Eye (tissue), 1 donor: ENCODE results near the gene AP1M2.

Experiments
- DNase-seq: peaks from one replicate; pipeline ENCODE4 v3.0.0-alpha.2; 2015

Gene AP1M2

DNA sequence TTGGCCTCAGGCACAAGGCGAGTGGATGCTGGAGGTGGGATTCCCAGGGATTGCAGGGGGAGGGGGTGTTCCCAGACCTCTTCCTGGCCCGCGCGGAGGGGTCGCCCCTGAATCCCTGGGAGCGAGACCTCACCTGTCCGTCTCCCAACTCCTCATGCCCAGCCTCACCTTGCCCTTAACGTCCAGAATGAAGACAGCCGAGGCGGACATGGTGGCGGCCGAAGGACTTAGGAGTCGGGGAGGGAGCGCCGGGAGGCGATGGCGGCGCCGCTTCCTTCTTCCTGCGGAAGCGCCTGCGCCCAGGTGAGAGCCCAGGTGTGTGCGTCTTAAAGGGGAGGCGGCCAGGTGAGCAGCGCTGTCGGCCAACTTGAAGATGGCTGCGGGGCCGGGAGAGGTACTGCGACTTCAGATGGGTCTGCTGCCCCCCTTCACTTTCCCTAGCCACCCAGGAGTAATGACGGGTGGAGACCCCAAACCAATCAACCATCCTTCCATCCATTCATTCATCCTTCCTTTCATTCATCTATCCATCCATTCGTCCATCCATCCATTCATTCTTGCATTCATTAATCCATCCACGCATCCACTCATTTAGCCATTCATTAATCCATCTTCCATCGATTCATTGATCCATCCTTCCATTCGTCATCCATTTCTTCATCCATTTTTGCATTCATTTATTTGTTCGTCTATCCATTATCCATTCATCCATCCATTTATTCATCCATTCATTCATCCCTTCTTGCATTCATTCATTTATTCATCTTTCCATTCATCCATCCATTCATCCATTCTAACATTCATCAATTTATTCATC lies at the start of gene AP1M2:
AP1M2 (minus strand) TSS at position 291 of the 817 bp plus-strand sequence; CDS start at position 210, 81 bp downstream.
- DNase-seq, result no peak

GRCh38 chr19:10636304-10636972 lies 49.3 kb upstream of the AP1M2 start:
- no peak for DNase-seq

- DNase-seq, result no peak
Observed at GRCh38 chr19:10634963-10635362, 47.9 kb upstream of the AP1M2 start.

GRCh38 chr19:10634430-10634829 lies 47.3 kb upstream of the AP1M2 start:
- no peak for DNase-seq

DNA sequence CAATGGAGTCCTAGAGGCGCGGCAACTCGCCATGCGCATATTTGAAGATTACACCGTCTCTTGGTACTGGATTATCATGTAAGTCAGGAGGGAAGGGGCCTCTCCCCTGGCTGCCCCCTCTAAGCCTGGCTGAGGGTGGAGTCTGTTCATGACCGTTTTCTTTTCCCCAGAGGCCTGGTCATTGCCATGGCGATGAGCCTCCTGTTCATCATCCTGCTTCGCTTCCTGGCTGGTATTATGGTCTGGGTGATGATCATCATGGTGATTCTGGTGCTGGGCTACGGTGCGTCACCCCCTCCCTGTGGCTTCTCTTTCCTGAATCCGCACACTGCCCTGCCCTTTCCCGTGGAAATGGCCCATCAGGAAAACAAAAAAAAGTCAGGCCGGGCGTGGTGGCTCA lies 44.8 kb upstream of the AP1M2 start:
- DNase-seq, result no peak

DNA sequence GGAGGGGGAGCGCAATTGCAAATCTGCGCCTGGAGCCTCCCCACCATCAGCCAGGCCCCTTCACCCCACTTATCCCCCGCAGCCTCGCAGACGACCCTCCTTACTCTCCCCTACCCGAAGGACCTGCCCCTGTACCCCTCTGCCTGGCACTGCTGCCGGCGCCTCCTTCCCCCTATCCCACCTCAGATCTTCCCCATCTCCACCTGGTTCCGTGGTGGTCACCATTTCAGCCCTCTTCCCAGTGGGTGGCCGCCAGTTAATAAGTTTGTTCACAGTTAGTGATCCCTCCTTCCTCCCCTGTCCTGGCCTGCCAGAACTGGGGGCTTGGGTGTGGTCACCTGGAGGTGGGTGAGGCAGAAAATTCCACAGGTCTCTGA lies 38.6 kb upstream of the AP1M2 start:
- DNase-seq, result no peak

DNA sequence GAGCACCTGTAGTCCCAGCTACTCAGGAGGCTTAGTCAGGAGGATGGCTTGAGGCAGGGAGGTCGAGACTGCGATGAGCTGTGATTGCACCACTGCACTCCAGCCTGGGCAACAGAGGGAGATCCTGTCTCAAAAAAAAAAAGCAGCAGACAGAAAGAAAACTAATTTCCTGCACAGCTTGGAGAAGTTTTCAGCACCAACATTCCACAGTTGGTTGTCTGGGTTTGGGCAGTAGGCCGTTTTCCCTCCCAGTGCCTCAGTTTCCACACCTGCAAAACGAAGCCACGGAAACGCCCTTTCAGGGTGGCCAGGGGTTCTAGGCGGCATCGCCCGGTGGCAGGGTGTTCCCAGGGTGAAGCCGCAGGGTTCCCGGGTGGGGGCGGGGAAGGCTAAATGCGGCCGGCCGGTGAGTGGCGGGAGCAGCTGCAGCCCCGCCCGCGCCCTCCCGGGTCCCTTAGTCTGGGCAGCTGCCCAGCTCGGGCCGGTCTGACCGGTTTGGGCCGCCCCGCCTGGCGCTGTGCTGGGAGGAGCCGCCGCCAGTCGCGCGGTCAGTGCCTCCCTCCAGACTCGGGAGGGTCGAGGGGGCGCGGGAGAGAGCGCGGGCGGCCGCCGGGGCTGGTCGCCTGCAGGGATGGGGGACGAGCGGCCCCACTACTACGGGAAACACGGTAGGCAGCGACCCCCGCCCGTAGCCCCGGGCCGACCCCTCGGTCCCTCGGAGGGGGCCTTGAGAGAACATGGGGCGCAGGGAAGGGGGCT lies 38.1 kb upstream of the AP1M2 start, which contains the start of gene SLC44A2:
SLC44A2 (plus strand) TSS at position 551 of the 759 bp plus-strand sequence; CDS start at position 632, 81 bp downstream.
- peak; percentile 77 for DNase-seq

DNA sequence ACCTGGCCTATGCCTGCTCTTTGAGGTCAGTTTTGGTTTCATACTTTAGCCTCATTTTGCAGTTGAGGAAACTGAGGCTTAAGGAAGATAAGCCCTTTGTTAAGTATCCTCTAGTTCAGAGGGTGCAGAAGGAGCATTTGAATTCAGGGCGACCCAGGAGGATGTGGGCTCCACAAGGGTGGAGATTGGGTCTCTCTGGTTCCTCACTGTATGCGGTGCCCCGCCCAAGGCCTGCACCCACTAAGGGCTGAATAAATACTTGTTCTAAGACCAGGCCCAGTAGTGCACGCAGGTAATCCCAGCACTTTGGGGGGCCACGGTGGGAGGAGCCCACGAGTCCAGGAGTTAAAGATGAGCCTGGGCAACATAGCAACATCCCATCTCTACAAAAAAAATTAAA lies 37.5 kb upstream of the AP1M2 start:
- no peak for DNase-seq

- DNase-seq, result no peak
Observed at GRCh38 chr19:10621966-10622365, 34.9 kb upstream of the AP1M2 start.

- no peak for DNase-seq
Observed at GRCh38 chr19:10620786-10621185, 33.7 kb upstream of the AP1M2 start.

DNA sequence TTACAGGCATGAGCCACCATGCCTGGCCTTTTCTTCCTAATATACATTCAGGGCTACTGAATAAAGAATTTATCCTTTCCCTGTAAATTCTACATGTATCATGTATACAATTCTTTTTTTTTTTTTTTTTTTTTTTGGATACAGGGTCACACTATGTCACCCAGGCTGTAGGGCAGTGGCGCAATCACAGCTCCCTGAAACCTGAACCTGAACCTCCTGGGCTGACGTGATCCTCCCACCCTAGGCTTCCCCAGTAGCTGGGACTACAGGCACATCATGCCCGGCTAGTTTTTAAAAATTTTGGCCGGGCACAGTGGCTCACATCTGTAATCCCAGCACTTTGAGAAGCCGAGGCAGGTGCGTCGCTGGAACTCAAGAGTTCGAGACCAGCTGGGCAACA lies 31.7 kb upstream of the AP1M2 start:
- no peak for DNase-seq

DNA sequence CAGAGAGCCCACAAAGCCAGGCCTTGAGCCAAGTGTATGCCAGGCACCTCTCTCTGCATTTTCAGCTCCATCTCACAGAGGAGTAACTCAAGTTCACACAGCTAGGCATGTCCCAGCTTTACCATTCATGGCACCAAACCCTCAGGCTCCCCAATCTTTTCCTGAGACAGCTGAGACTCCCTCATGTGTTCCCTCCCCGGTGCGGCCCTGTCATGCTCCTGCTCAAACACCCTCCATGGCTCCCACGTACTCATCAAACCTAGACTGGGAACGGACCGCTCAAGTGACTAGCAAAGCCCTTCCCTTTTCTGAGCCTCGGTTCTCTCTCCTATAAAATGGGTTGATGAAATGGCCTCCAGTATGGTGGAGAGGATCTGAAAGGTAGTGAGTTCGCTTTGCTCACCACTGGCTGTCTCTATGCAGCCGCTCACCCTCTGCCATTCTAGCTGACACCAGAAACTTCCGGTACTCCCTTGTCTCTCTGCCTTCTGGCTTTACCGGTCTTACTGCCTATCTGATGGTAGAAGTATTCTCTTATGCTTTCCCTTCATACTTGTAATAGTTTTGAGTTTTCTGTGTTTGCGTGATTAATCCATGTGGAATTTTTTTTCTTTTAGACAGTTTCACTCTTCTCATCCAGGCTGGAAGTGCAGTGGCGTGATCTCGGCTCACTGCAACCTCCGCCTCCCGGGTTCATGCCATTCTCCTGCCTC lies 30.5 kb upstream of the AP1M2 start:
- DNase-seq, result peak; percentile 27

GRCh38 chr19:10615429-10616023 lies 28.4 kb upstream of the AP1M2 start:
- no peak for DNase-seq

GRCh38 chr19:10612499-10613119 lies 25.5 kb upstream of the AP1M2 start:
- no peak for DNase-seq

GRCh38 chr19:10611907-10612306 lies 24.8 kb upstream of the AP1M2 start:
- no peak for DNase-seq

DNA sequence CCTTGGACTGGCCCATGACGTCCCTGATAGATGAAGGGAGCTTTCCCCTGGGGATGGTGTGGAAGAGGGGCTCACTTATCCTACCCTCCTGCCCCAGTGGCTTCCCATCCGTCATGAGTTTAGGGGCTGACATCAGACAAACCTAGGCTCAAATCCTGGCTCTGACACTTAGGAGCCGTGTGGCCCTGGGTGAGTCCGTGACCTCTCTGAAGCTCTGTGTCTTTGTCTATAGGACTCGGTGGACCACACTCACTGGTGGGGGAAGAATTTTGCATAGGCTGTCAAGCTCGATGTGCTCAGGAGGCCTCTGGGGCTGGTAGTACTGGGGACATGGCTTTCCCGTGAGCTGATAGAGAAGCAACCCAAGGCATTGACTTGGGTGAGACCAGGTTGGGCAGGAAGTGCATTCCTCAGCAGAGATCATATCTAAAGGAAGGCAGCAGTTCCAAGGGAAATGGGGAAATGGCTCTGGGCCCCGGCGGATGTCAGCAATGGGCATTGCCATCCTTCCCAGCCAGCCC lies 17.4 kb upstream of the AP1M2 start:
- no peak for DNase-seq

GRCh38 chr19:10603873-10604459 lies 16.9 kb upstream of the AP1M2 start:
- DNase-seq, result peak; percentile 9

DNA sequence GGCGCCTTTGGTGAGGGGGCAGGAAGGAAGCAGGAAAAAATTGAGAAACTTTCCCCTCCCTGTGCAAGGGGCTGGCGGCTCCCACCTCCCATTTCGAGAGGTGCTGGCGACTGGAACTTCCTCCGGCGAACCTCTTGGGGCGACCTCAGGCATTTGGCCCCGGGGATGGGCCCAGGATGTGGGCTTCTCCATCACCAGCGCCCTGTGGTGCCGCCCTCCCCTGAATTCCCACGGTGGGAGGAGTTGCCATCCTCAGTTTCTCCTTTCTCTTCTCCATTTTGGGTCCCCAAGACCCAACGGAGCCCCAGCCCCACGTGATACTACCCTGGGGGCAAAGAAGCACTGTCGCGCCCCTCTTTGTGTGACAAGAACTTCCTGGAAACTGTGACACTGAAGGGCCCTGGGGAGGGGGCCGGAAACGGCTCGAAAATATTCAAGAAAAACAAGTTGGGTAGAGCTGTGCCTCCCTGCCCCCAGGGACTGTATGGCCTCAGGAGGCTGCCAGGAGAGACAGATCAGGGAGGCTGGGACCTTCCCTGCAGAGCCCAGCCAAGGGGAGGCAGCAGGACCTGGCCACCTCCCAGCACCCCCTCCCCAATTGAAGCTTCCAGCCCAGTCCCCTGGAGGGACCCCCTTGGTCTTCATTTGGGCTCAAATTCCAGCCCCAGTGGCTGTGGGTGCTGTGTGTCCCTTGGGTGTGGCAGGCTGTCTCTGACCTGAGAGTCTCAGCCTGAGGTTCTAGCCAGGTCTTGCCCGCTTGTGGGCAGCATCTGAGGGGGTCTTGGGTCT lies 16.2 kb upstream of the AP1M2 start:
- no peak for DNase-seq

DNA sequence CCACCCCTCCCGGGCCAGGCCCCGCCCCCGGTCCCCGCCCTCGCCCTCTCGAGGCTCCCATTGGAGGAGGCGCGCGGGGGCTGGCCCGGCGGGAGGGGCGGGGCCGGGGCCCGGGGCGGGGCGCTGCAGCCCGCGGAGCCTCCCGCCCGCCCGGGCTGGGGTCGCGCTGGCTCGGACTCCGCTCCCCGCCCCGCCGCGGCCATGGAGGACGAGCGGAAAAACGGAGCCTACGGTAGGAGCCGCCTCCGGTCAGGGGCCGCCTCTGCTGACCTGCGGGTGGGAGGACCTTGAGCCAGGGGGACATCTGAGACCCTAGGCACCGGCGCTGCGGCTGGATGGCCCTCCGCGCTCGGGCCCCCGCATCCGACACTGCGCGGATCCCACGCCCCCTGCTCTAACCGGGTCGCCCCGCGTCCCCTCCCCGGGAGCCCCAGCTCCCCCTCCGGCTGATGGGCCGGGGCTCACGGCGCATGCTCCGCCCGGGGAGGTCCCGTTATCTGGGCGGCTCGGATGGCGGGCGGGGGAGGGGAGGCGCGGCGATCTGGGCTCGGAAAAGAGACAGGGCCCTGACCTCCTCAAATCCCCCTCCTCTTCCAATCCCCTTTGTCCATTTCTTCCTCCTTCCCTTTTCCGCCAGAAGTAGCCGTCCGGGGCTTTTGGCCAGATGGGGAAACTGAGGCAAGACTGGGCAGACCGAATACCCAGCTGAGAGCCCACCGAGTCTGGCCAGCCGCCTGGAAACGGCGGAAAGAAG lies 15.4 kb upstream of the AP1M2 start:
- peak; percentile 92 for DNase-seq

DNA sequence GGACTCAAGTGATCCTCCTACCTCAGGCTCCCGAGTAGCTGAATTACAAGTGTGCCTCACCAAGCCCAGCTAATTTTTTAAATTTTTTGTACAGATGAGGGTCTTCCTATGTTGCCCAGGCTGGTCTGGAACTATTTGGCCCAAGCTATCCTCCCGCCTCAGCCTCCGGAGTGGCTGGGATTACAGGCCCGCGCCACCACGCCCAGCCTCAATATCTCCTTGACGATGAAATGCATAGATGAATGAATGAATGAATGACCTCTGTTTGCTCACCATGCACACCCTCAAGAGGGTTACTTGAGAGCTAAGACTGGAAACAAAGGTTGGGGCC lies 14.9 kb upstream of the AP1M2 start:
- no peak for DNase-seq
